Loucy (cell line): ENCODE measurements around the gene ELOVL7.

ENCODE experiments used
- H2AFZ ChIP-seq: fragments of 200-600 bp; sonication (generic); 2 replicates; pipeline ENCODE4 v1.6.0; 2016; ENCODE audit warnings: antibody characterized with exemption, mild to moderate bottlenecking, low read length, moderate library complexity
- H3F3A ChIP-seq: fragments of 200-600 bp; 2 replicates; pipeline ENCODE4 v1.6.0; 2016; ENCODE audit warnings: antibody characterized with exemption, low read depth, mild to moderate bottlenecking
- H3K27me3 ChIP-seq: fragments of 200-600 bp; sonication (generic); 2 replicates; pipeline ENCODE4 v1.6.1; 2014; ENCODE audit warnings: low read length, mild to moderate bottlenecking; ENCODE audit not compliant: insufficient read depth, poor library complexity, severe bottlenecking
- H3K36me3 ChIP-seq: fragments of 200-600 bp; sonication (generic); 2 replicates; pipeline ENCODE4 v1.6.1; 2016; ENCODE audit warnings: low read length; ENCODE audit not compliant: insufficient read depth
- H3K4me1 ChIP-seq: fragments of 200-600 bp; sonication (generic); 2 replicates; pipeline ENCODE4 v1.5.1; 2014; ENCODE audit warnings: low read length, mild to moderate bottlenecking; ENCODE audit not compliant: insufficient read depth, poor library complexity, severe bottlenecking
- H3K4me2 ChIP-seq: fragments of 200-600 bp; sonication (generic); 2 replicates; pipeline ENCODE4 v1.6.0; 2014; ENCODE audit warnings: antibody characterized with exemption, low read length, low read depth, mild to moderate bottlenecking; ENCODE audit not compliant: poor library complexity, severe bottlenecking
- H3K4me3 ChIP-seq: fragments of 200-600 bp; sonication (generic); 2 replicates; pipeline ENCODE4 v1.5.1; 2014; ENCODE audit warnings: low read length, mild to moderate bottlenecking, mixed read lengths; ENCODE audit not compliant: poor library complexity, severe bottlenecking
- H3K79me2 ChIP-seq: fragments of 200-600 bp; sonication (generic); 2 replicates; pipeline ENCODE4 v1.6.1; 2014; ENCODE audit warnings: low read length; ENCODE audit not compliant: insufficient read depth
- H3K9ac ChIP-seq: fragments of 200-600 bp; sonication (generic); 2 replicates; pipeline ENCODE4 v1.6.0; 2014; ENCODE audit warnings: mild to moderate bottlenecking, low read depth, low read length, moderate library complexity; ENCODE audit not compliant: poor library complexity, severe bottlenecking
- H3K9me2 ChIP-seq: fragments of 200-600 bp; sonication (generic); replicated peaks from 2 replicates; pipeline ENCODE4 v1.6.1; 2016; ENCODE audit warnings: low read depth, low read length, mixed read lengths
- H3K9me3 ChIP-seq: fragments of 200-600 bp; sonication (generic); 2 replicates; pipeline ENCODE4 v1.6.1; 2014; ENCODE audit warnings: mild to moderate bottlenecking, antibody characterized with exemption, low read length, low read depth; ENCODE audit not compliant: insufficient read depth
- H4K20me1 ChIP-seq: fragments of 200-600 bp; sonication (generic); 2 replicates; pipeline ENCODE4 v1.6.0; 2014; ENCODE audit warnings: antibody characterized with exemption, low read length, mild to moderate bottlenecking; ENCODE audit not compliant: insufficient read depth, poor library complexity, severe bottlenecking
- CTCF ChIP-seq: fragments of 200-600 bp; sonication (generic); conservative IDR thresholded peaks from 2 replicates; pipeline ENCODE4 v1.5.1; 2014; ENCODE audit warnings: mild to moderate bottlenecking, antibody characterized with exemption, low read length
- EZH2phosphoT487 ChIP-seq: fragments of 200-600 bp; IDR thresholded peaks from 2 replicates; pipeline ENCODE4 v1.6.1; 2018; ENCODE audit warnings: antibody characterized with exemption, mild to moderate bottlenecking, moderate library complexity, borderline replicate concordance

The ELOVL7 gene

GRCh38 chr5:60779466-60779865 is 64.6 kb downstream of the ELOVL7 start:
- Histone ChIP-seq H3K27me3 (no peaks in the 10 kb centered on the region), H3K4me2 (no peak overlapping the region), H3F3A (no peaks in the 10 kb centered on the region), H3K79me2 (no peaks in the 10 kb centered on the region), H3K9me3 (no peaks in the 10 kb centered on the region), H4K20me1 (no peaks in the 10 kb centered on the region), H3K36me3 (no peaks in the 10 kb centered on the region), H3K9ac (no peak overlapping the region), H3K4me3 (no peak overlapping the region), H3K4me1 (no peaks in the 10 kb centered on the region), H2AFZ (no peak overlapping the region), H3K9me2 (no peaks in the 10 kb centered on the region)
- TF ChIP-seq CTCF (no peak), EZH2phosphoT487 (no peak)

DNA sequence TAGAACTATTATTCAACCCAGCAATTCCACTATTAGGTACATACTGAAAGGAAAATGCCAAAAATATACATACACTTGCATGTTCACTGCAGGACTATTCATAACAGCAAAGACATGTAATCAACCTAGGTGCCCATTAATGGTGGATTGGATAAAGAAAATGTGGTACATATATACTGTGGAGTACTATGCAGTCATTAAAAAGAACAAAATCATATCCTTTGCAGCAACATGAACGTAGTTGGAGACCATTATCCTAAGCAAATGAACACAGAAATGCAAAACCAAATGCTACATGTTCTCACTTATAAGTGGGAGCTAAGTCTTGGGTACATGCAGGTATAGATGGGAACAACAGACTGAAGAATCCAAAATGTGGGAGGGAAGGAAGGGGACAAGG is 67.7 kb downstream of the ELOVL7 start:
- no peak for TF ChIP-seq CTCF
- TF ChIP-seq EZH2phosphoT487, result no peak
- no peak overlapping the region for H3K4me2 ChIP-seq
- no peak overlapping the region for H3K9ac ChIP-seq
- no peak overlapping the region for H2AFZ ChIP-seq
- no peaks in the 10 kb centered on the region for H3F3A ChIP-seq
- no peaks in the 10 kb centered on the region for H3K9me3 ChIP-seq
- H3K79me2 ChIP-seq, result no peaks in the 10 kb centered on the region
- H3K9me2 ChIP-seq, result no peaks in the 10 kb centered on the region
- no peaks in the 10 kb centered on the region for H3K4me1 ChIP-seq
- H4K20me1 ChIP-seq, result no peaks in the 10 kb centered on the region
- H3K27me3 ChIP-seq, result no peaks in the 10 kb centered on the region
- no peaks in the 10 kb centered on the region for H3K36me3 ChIP-seq
- no peak overlapping the region for H3K4me3 ChIP-seq

- H3K4me2 ChIP-seq, result no peak overlapping the region
- H4K20me1 ChIP-seq, result no peaks in the 10 kb centered on the region
- H3K9me3 ChIP-seq, result no peaks in the 10 kb centered on the region
- H3K9ac ChIP-seq, result no peak overlapping the region
- H3K4me3 ChIP-seq, result no peak overlapping the region
- no peaks in the 10 kb centered on the region for H3F3A ChIP-seq
- H3K9me2 ChIP-seq, result no peaks in the 10 kb centered on the region
- no peaks in the 10 kb centered on the region for H3K79me2 ChIP-seq
- TF ChIP-seq EZH2phosphoT487 (no peak), CTCF (no peak)
- H3K4me1 ChIP-seq, result no peaks in the 10 kb centered on the region
- H3K36me3 ChIP-seq, result no peaks in the 10 kb centered on the region
- no peak overlapping the region for H2AFZ ChIP-seq
- no peaks in the 10 kb centered on the region for H3K27me3 ChIP-seq
These were observed 78.9 kb downstream of the ELOVL7 start for GRCh38 chr5:60765019-60765709.
